Activated CD8-positive, alpha-beta memory T cell treated with anti-CD3 and anti-CD28 coated beads, Interleukin-2, amount 50 U/mL, for 48 hours (primary cell): Measurements from ENCODE around the gene ROBO2.

Experiments
- DNase-seq: peaks from one replicate; pipeline ENCODE4 v3.0.0-alpha.2; 2020

Gene ROBO2

DNA sequence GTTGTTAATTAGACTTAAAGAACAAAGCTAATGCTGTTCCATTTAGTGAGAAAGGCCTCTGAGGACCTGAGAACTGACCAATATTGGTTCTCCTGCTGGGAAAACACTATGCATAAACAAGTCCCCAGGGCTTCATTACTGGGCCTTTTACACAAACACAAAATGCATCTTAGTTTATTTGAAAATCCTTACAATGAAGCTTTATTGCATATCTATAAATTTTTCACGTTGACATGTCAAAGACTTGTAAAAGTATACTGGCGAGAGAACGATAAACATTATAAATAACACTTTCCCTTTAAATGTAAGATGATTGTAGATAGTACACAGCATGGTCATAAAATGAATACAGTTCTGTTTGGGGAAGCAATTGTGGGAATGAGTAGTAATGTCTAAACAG lies 151.7 kb downstream of the ROBO2 start:
- no peak for DNase-seq

DNA sequence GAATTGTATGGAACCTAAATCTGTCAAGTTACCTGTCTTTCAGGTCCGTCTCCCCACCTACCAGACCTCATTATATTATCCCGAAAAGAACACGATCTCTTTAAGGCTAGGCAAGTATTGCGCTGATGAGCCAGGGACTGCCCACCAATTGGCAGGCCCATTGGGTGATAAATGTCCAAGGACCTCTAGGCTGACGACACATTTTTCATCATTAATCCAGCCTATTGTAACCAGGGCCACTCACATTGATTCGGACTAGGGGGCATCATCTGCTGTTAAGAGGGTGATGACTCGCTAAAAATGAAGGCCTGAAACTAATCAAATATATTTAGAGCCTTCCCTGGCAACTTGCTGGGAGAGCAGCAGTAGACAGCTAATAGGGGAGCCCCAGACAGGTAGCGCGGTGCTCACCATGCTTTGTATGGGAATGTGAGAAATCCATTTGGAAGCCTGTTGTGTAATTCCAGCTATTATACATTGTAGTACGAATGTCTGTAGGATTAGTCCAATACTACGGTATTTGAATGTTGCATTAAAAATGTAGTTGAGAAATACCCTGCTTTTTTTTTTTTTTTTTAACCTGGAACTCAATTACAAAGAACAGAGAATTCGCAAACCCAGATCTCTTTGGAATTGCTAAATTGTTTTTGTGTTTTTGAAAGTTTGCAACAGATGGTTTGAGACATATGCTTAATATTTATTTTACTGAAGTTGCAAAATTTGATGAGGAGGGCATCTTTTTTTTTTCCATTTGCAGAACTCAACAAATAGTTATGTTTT lies 156.1 kb downstream of the ROBO2 start:
- DNase-seq, result no peak

- no peak for DNase-seq
Observed at GRCh38 chr3:77197408-77197807, 157.5 kb downstream of the ROBO2 start.

- DNase-seq, result no peak
Observed at GRCh38 chr3:77203851-77204250, 164.0 kb downstream of the ROBO2 start.

- no peak for DNase-seq
Observed at GRCh38 chr3:77204788-77205187, 164.9 kb downstream of the ROBO2 start.

GRCh38 chr3:77207753-77208152 lies 167.9 kb downstream of the ROBO2 start:
- DNase-seq, result no peak

DNA sequence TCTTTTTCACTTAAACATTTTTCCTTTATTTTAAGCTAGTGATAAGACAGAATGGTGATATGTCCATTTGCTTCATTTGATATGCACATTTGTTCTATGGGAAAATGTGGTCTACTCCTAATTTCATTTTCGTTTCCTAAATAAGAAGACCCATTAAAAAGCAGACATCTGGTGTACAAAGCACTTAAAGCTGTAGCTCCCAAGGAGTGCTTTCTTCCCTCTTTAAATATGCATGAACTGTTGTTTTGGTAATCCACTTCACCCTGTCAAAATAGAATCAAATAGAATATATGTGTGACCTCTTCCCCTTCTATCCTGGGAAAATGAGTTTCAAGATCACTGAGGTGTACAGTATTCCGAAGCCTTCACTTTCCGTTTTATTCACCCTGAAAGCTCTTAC lies 182.8 kb downstream of the ROBO2 start:
- no peak for DNase-seq

DNA sequence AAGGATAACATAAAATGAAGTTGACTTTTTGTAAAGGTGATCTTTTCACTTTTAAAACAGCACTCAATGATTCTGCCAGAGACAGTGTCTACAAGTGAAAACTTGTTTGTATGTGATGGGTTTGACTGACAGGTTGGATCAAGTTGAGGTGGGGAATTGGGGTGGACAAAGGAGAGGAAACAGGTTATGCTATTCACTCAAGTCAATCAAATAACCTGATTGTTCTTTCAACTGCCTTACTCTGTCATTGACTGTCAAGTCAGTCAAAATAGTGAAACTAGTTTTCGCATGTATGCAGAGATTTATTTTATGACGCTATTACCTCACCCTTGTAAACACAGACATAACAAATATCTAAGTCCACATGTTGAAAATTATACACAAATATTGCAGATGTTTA lies 187.7 kb downstream of the ROBO2 start:
- no peak for DNase-seq

DNA sequence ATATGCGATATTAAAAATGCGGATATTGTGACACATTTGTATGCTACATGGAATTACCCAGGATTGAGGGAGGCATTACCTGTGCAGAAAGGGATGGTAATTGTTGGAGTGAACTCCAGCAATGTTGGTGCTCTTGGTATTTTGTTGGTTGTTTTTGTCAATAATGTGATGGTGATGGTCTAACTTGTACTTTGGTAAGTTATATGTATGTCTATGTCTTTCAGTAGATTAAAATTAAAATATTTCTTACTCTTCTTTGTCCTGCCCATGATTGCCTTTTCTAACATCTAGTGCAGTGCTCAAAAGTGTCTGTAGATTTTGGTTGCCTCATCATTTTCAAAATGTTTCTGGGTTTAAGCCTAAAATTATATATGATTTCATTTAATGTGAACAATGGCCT lies 192.7 kb downstream of the ROBO2 start:
- no peak for DNase-seq

- DNase-seq, result no peak
Observed at GRCh38 chr3:77234004-77234403, 194.1 kb downstream of the ROBO2 start.

- no peak for DNase-seq
Observed at GRCh38 chr3:77236118-77236517, 196.2 kb downstream of the ROBO2 start.

DNA sequence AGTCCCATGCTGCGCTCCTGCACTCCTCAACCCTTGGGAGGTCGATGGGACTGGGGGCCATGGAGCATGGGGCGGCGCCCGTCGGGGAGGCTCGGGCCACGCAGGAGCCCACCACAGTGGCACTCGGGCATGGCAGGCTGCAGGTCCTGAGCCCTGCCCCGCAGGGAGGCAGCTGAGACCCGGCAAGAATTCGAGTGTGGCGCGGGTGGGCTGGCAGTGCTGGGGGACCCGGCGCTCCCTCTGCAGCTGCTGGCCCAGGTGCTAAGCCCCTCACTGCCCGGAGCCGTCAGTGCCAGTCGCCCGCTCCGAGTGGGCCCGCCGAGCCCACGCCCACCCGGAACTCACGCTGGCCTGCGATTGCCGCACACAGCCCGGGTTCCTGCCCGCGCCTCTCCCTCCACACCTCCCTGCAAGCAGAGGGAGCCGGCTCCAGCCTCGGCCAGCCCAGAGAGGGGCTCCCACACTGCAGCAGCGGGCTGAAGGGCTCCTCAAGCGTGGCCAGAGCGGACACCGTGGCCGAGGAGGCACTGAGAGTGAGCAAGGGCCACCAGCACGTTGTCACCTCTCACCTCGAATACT lies 200.3 kb downstream of the ROBO2 start:
- no peak for DNase-seq

- no peak for DNase-seq
Observed at GRCh38 chr3:77242371-77242770, 202.5 kb downstream of the ROBO2 start.

DNA sequence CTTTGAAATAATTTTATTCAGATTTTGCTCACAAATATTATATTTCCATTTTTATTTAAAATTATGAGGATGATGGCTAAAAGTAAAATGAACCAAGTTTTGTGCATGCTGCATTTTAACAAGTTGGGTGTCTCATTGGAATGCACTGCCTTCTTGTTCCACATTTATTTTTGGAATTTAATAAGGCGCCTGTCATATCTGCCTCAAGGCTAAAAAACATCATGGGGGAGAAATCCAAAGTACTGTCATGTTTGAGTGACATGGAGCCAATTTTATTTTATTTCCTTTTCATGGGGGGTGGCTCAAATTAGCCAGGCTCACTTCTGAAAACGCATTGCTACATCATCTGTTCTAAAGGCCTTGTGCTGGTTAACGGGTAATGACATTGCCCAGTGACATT lies 205.1 kb downstream of the ROBO2 start:
- DNase-seq, result no peak

DNA sequence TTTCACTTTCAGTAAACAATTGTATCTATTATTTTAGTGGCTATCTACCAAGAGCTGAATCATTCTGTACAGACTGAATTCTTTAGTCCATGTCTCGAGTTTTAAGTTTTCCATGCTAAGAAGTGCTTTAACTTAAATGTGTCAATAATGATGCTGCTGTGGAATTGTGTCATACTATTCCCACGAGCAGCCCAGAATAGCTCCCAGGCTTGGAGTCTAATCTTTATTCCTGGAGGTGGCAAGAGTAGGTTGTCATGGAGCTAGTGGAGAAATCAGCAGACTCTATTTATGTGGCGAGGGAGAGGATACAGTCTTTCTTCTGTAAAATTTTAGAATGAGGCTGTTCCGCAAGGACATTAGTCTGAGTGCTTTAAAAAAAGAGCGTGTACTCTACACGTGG lies 207.2 kb downstream of the ROBO2 start:
- DNase-seq, result no peak

GRCh38 chr3:77247817-77248216 lies 207.9 kb downstream of the ROBO2 start:
- no peak for DNase-seq

- DNase-seq, result no peak
Observed at GRCh38 chr3:77248420-77248819, 208.5 kb downstream of the ROBO2 start.

- DNase-seq, result no peak
Observed at GRCh38 chr3:77251136-77251535, 211.2 kb downstream of the ROBO2 start.

DNA sequence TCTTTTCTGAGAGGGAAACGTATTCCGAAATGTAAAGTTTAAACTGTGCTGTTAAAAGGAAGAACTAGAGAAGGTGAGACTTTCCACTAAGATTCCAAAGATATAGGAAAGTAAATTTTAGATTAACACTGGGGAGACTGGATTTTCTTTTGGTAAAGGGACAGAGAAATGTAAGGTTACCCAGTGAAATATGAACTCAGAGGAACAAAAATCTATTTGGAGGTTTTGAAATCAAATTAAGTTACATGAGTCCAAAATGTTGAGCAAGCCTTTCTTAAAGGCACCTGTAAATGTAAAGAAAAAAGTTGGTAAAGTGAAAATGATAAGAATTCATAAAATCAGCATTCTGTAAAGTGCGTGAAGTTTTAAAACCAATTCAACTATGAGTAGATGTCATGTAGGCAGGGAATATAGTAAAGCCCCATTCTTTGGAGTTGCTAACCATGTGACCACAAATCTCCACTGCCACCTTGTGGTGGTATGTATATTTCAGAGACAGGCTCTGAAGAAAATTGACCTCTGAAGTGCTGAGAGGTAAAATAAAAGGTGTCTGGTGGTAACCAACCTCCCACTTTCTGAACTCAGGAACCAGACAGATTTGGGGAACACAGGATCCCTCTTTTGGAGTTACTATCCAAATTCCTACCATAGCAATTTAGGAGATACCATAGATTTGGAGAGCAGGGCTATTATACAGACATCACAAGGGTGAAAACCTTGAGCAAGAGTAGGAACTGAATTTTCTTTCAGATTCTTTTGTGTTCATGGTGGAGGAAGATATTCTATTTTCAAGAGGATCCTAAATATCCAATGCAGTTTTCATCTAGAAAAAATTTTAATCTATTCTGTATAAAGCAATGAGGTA lies 215.3 kb downstream of the ROBO2 start:
- no peak for DNase-seq

DNA sequence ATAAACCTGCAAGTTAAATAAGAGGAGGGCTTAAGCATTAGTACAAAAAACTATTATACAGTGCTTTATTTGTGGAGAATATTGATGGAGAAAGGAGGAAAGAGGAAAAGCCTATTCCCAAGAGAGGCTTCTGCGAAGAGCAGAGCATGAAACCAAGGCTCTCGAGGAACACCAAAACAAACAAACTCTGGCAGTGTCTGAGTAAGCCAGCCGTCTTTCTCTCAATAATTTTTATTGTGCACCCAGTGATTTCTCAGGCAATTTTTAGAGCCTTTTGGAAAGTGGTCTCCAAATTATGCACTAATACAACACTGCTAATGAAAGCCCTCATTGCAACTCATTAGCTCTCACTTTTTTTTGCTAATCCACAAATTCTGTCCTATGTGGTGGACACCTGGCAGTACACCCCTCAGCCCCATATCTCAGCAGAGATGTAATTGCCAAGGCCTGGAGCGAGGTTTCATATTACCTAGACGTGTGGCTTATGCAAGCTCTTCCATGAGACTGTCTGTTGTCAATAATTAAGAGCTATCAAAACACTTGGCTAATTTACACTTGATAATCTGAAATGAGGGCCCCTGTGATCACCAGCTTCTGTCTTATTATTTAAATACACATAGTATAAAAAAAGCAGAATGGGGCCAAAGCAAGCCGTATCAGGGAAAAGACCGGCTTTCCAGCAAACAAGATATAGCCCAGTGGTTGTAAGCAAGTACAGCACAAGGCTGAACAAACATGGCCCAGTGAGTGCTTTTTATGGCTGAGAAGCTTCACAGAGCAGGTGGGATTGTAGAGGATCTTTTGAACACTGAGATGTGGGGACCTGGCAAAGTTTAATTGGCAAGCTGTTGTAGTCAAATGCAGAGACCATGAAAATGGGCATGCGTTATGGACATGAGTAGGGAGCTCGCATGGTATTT lies 216.9 kb downstream of the ROBO2 start:
- DNase-seq, result no peak

DNA sequence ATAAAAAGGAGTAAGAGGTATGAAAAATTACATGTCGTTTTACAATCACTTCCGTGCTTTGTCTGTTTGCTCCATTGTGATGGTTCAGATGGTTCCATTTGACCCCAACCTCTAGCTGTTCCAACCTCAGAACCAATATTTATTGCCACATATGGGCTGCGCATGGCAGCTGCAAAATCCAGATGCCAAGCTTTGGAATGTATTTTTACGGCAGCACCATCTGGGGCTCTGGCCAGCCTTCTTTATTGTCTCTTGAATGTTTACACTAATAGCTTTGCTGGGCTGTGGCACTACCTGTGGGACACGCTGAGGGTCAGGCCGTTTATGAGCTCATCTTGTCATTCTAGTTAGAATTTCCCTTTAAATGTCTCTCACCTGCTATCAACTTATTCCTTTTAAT lies 219.8 kb downstream of the ROBO2 start:
- no peak for DNase-seq

GRCh38 chr3:77262361-77262760 lies 222.5 kb downstream of the ROBO2 start:
- DNase-seq, result no peak

- no peak for DNase-seq
Observed at GRCh38 chr3:77267589-77267988, 227.7 kb downstream of the ROBO2 start.
